PC-3 (cell line): Measurements from ENCODE around the gene CDK5RAP2. TPM values are rescaled to one million over a fixed set of nuclear protein-coding genes. Genes with fewer than 3 reads are reported as not detected.

Experiments
- ATAC-seq: fragments of 200-7000 bp; cut with Tn5 transposase; 2 replicates; pipeline ENCODE4 v1.9.1; 2020; ENCODE audit warnings: mild to moderate bottlenecking, moderate library complexity
- BruUV-seq: library from RNA; stranded (reverse); fragments of 400-500 nt; replicated peaks from 2 replicates; lab custom pipeline; 2021; lab: Mats Ljungman, UMichigan
- CTCF ChIA-PET: fragments of 300-600 bp; sonication (Branson Sonifier 250); formaldehyde crosslinking; loops from one replicate; lab custom pipeline; 2022; ENCODE audit warnings: antibody characterized with exemption; lab: Charles Lee
- POLR2A ChIA-PET: fragments of 300-600 bp; sonication (Branson Sonifier 250); formaldehyde crosslinking; loops from one replicate; lab custom pipeline; 2022; ENCODE audit warnings: antibody characterized with exemption; ENCODE audit not compliant: unreplicated experiment; lab: Charles Lee
- DNase-seq: peaks from one replicate; pipeline ENCODE4 v3.0.0-alpha.2; 2015
- H2AFZ ChIP-seq: fragments of 300-600 bp; sonication (generic); 2 replicates; pipeline ENCODE4 v1.6.0; 2016; ENCODE audit warnings: antibody characterized with exemption, low read length
- H3F3A ChIP-seq: fragments of 300-600 bp; sonication (generic); one replicate; pipeline ENCODE4 v1.6.0; 2017; ENCODE audit warnings: antibody characterized with exemption, low read length, control low read depth, mild to moderate bottlenecking; ENCODE audit not compliant: unreplicated experiment
- H3K27ac ChIP-seq: fragments of 300-600 bp; sonication (generic); 2 replicates; pipeline ENCODE4 v1.5.1; 2016; ENCODE audit warnings: mild to moderate bottlenecking, low read length
- H3K27me3 ChIP-seq: fragments of 300-600 bp; sonication (generic); 2 replicates; pipeline ENCODE4 v1.6.1; 2016; ENCODE audit warnings: low read length, mixed read lengths
- H3K36me3 ChIP-seq: fragments of 300-600 bp; sonication (generic); 2 replicates; pipeline ENCODE4 v1.6.1; 2016; ENCODE audit warnings: low read depth, mixed run types, low read length, mixed read lengths
- H3K4me1 ChIP-seq: fragments of 300-600 bp; sonication (generic); 2 replicates; pipeline ENCODE4 v1.5.1; 2016; ENCODE audit warnings: low read length; ENCODE audit not compliant: insufficient read depth
- H3K4me2 ChIP-seq: fragments of 300-600 bp; sonication (generic); 2 replicates; pipeline ENCODE4 v1.6.0; 2016; ENCODE audit warnings: low read length
- H3K4me3 ChIP-seq: fragments of 300-600 bp; sonication (generic); 2 replicates; pipeline ENCODE4 v1.5.1; 2016; ENCODE audit warnings: mild to moderate bottlenecking, low read length, mixed read lengths
- H3K79me2 ChIP-seq: fragments of 300-600 bp; sonication (generic); 2 replicates; pipeline ENCODE4 v1.6.1; 2017; ENCODE audit warnings: low read length, mixed read lengths
- H3K9ac ChIP-seq: fragments of 300-600 bp; sonication (generic); 2 replicates; pipeline ENCODE4 v1.6.0; 2016; ENCODE audit warnings: mild to moderate bottlenecking, low read length
- H3K9me2 ChIP-seq: fragments of 300-600 bp; sonication (generic); replicated peaks from 2 replicates; pipeline ENCODE4 v1.6.1; 2016; ENCODE audit warnings: mixed run types, low read length, mixed read lengths
- H3K9me3 ChIP-seq: fragments of 300-600 bp; sonication (generic); 2 replicates; pipeline ENCODE4 v1.6.1; 2016; ENCODE audit warnings: low read length, mixed read lengths
- H4K20me1 ChIP-seq: fragments of 300-600 bp; sonication (generic); 2 replicates; pipeline ENCODE4 v1.6.1; 2016; ENCODE audit warnings: low read length, mixed read lengths
- EZH2 ChIP-seq: fragments of 300-600 bp; sonication (generic); IDR thresholded peaks from one replicate; pipeline ENCODE4 v1.6.1; 2017; ENCODE audit warnings: antibody characterized with exemption, mild to moderate bottlenecking, low read length; ENCODE audit not compliant: unreplicated experiment
- EZH2phosphoT487 ChIP-seq: fragments of 300-600 bp; sonication (generic); IDR thresholded peaks from 2 replicates; pipeline ENCODE4 v1.6.1; 2018; ENCODE audit warnings: mild to moderate bottlenecking, antibody characterized with exemption, low read length, borderline replicate concordance
- intact Hi-C: fragments of 100-400 bp; cut with micrococcal nuclease; formaldehyde crosslinking; loops from 2 replicates; pipeline ENCODE4 v1.9.0; 2023
- total RNA-seq: library from RNA; depleted of rRNA; stranded (reverse); fragments of >200 nt; gene quantifications from 2 replicates; pipeline ENCODE4 v1.2.3, GENCODE V29; 2014
- TF ChIP-seq, protein P1 (sequence below): fragments of 300-600 bp; sonication (generic); conservative IDR thresholded peaks from 2 replicates; pipeline ENCODE4 v1.5.1; 2017; ENCODE audit warnings: antibody characterized with exemption, low read depth, mild to moderate bottlenecking, low read length

Gene CDK5RAP2
- total RNA-seq, 1 experiment from 2014 or later: 37.4 TPM

DNA sequence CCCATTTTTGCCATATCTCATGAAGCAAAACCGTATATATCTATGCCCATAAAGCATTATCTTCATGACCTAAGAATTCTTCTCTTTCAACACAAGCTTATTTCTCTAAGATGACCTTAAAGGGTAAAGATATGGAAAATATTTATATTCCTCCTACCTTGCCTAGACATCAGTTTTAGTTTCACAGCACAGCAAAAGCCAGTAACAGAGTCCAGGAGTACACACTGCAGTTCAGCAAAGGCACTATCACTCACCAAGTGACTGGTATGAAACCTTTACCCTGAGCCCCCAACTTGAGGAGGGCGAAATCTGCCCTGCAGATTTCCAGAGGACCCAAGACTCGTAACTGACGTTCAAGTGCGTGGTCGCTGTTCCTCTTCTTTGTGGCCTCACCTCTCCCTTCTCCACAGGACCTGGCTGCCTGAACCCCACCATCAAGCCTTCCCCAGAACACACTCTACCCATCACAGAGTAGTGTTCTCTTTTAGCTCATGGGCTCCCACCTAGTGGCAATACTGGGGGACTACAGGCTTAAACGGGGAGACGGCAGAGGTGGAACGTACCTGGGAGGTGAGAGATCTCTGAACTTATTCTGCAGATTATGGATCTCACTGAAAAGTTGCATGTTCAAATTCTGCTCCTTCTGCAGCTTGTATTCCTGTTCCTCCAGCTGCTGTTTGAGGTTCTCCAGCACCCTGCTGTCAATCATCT lies 141.0 kb downstream of the CDK5RAP2 start:
- no peak overlapping the region for H2AFZ ChIP-seq
- peak; percentile 51; the same call in 1 of the 2 replicates for ATAC-seq
- H4K20me1 ChIP-seq: no peaks in the 10 kb centered on the region
- peak; percentile 37 for DNase-seq
- no TSS peak for BruUV-seq
- no peak overlapping the region for H3K4me3 ChIP-seq
- no peaks in the 10 kb centered on the region for H3K27me3 ChIP-seq
- H3K4me1 ChIP-seq: no peaks in the 10 kb centered on the region; the same call in 1 of the 2 replicates
- no peak overlapping the region for H3K4me2 ChIP-seq
- intact Hi-C loops: no loop called here
- POLR2A ChIA-PET: no interaction called here
- no peaks in the 10 kb centered on the region for H3K79me2 ChIP-seq
- no peak overlapping the region for H3K27ac ChIP-seq
- H3F3A ChIP-seq: no peaks in the 10 kb centered on the region
- no peak for TF ChIP-seq EZH2
- no peak for TF ChIP-seq EZH2phosphoT487
- TF ChIP-seq, protein P1, sequence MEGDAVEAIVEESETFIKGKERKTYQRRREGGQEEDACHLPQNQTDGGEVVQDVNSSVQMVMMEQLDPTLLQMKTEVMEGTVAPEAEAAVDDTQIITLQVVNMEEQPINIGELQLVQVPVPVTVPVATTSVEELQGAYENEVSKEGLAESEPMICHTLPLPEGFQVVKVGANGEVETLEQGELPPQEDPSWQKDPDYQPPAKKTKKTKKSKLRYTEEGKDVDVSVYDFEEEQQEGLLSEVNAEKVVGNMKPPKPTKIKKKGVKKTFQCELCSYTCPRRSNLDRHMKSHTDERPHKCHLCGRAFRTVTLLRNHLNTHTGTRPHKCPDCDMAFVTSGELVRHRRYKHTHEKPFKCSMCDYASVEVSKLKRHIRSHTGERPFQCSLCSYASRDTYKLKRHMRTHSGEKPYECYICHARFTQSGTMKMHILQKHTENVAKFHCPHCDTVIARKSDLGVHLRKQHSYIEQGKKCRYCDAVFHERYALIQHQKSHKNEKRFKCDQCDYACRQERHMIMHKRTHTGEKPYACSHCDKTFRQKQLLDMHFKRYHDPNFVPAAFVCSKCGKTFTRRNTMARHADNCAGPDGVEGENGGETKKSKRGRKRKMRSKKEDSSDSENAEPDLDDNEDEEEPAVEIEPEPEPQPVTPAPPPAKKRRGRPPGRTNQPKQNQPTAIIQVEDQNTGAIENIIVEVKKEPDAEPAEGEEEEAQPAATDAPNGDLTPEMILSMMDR: peak; percentile 63
- H3K9me2 ChIP-seq: no peaks in the 10 kb centered on the region
- peaks cover 13% of the 10 kb centered on the region for H3K36me3 ChIP-seq
- no peaks in the 10 kb centered on the region for H3K9me3 ChIP-seq
- CTCF ChIA-PET: interaction anchor here (0.7 kb wide), 1 partner anchor 39 kb away, joined by 3 read pairs; no protein-coding TSS in a partner anchor
- no peak overlapping the region for H3K9ac ChIP-seq

- Histone ChIP-seq H3K4me3 (no peak overlapping the region), H3K36me3 (peaks cover 13% of the 10 kb centered on the region), H3K9me3 (no peaks in the 10 kb centered on the region), H4K20me1 (no peaks in the 10 kb centered on the region), H3K9ac (no peak overlapping the region), H3K4me1 (no peaks in the 10 kb centered on the region; the same call in 1 of the 2 replicates), H3K4me2 (no peak overlapping the region), H3F3A (no peaks in the 10 kb centered on the region), H3K27me3 (no peaks in the 10 kb centered on the region), H3K9me2 (no peaks in the 10 kb centered on the region), H2AFZ (no peak overlapping the region), H3K79me2 (no peaks in the 10 kb centered on the region), H3K27ac (no peak overlapping the region)
- intact Hi-C loops: no loop called here
- ATAC-seq (peak; percentile 38), DNase-seq (peak; percentile 14)
- TF ChIP-seq, protein P1: no peak
- TF ChIP-seq EZH2 (no peak), EZH2phosphoT487 (no peak)
- ChIA-PET CTCF (no interaction called here), POLR2A (no interaction called here)
- no TSS peak for BruUV-seq
Observed at GRCh38 chr9:120438111-120438510, 141.9 kb downstream of the CDK5RAP2 start.

DNA sequence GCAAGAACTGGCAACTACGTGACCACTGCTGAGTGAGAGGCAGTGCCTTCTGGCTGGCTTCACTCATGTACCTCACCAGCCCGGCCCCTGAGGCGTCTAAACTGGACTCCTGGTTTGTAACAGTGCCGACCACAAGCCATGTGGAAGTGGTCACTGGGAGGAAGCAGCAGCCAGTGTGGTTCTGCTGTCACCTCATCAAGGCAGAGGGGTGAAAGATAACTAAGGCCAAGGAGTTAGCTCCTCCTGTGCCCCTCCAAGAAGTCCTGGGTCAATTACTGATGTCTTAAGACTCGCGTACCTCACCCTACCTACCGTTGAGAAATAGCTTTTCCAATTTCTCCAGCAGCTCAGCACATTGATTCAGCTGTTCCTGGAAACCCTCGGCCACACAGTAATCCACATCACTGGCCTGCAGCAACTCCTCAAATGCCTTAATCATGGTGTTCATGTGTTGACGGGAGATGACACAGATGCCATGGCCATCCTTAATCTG lies 142.9 kb downstream of the CDK5RAP2 start:
- POLR2A ChIA-PET: no interaction called here
- no peak overlapping the region for H2AFZ ChIP-seq
- peaks cover 13% of the 10 kb centered on the region for H3K36me3 ChIP-seq
- TF ChIP-seq, protein P1: no peak
- TF ChIP-seq EZH2phosphoT487 (no peak), EZH2 (no peak)
- DNase-seq: no peak
- H4K20me1 ChIP-seq: no peaks in the 10 kb centered on the region
- H3K4me3 ChIP-seq: no peak overlapping the region
- no peaks in the 10 kb centered on the region; the same call in 1 of the 2 replicates for H3K4me1 ChIP-seq
- no peak overlapping the region for H3K9ac ChIP-seq
- no peaks in the 10 kb centered on the region for H3K27me3 ChIP-seq
- no peak overlapping the region for H3K4me2 ChIP-seq
- no peak overlapping the region for H3K27ac ChIP-seq
- no peaks in the 10 kb centered on the region for H3F3A ChIP-seq
- CTCF ChIA-PET: no interaction called here
- no TSS peak for BruUV-seq
- intact Hi-C loops: no loop called here
- ATAC-seq: no peak
- no peaks in the 10 kb centered on the region for H3K79me2 ChIP-seq
- H3K9me3 ChIP-seq: no peaks in the 10 kb centered on the region
- no peaks in the 10 kb centered on the region for H3K9me2 ChIP-seq
